GM12878 (cell line): ENCODE measurements around the gene ATF3. TPM values are rescaled to one million over a fixed set of nuclear protein-coding genes. Genes with fewer than 3 reads are reported as not detected.

Source experiments
- CHD4 ChIP-seq: fragments of 200-600 bp; sonication (generic); IDR thresholded peaks from 2 replicates; pipeline ENCODE4 v1.6.1; 2016; ENCODE audit warnings: mild to moderate bottlenecking
- CTCF ChIP-seq, 3 experiments: IDR thresholded peaks in 2 of 3; conservative IDR thresholded peaks in 1 of 3; 2 replicates each; pipeline ENCODE4 v1.5.1; 2011; ENCODE audit warnings: low read depth in 3 of 3, low read length in 3 of 3, mild to moderate bottlenecking in 3 of 3, control low read depth in 2 of 3, moderate library complexity in 2 of 3, inconsistent platforms in 1 of 3, mixed read lengths in 1 of 3; ENCODE audit not compliant: control insufficient read depth in 2 of 3, insufficient read depth in 1 of 3; ENCODE audit errors: extremely low read depth in 1 of 3
- EGR1 ChIP-seq, 2 experiments: IDR thresholded peaks; 1 replicate in 1 of 2; 2 replicates in 1 of 2; pipeline ENCODE4 v1.6.1; 2011 to 2012; ENCODE audit warnings: low read depth in 2 of 2, low read length in 2 of 2, borderline replicate concordance in 1 of 2, mild to moderate bottlenecking in 1 of 2, moderate library complexity in 1 of 2
- GATAD2B ChIP-seq: fragments of 450-650 bp; conservative IDR thresholded peaks from 2 replicates; pipeline ENCODE4 v1.6.1; 2017; ENCODE audit warnings: low read depth, mild to moderate bottlenecking, moderate library complexity
- HDGF ChIP-seq: fragments of 450-650 bp; IDR thresholded peaks from 2 replicates; pipeline ENCODE4 v1.6.1; 2016; ENCODE audit warnings: antibody characterized with exemption
- NBN ChIP-seq: fragments of 450-650 bp; IDR thresholded peaks from 2 replicates; pipeline ENCODE4 v1.6.1; 2016
- PAX8 ChIP-seq: fragments of 450-650 bp; IDR thresholded peaks from 2 replicates; pipeline ENCODE4 v1.6.1; 2017; ENCODE audit warnings: mild to moderate bottlenecking, moderate library complexity
- POLR2AphosphoS2 ChIP-seq: IDR thresholded peaks from 2 replicates; pipeline ENCODE4 v1.6.1; 2011; ENCODE audit warnings: low read depth, mild to moderate bottlenecking, low read length, improper control_type of control experiment, moderate library complexity
- RBBP5 ChIP-seq: fragments of 200-600 bp; sonication (generic); conservative IDR thresholded peaks from 2 replicates; pipeline ENCODE4 v1.6.1; 2016
- SMARCA5 ChIP-seq: fragments of 450-650 bp; IDR thresholded peaks from 2 replicates; pipeline ENCODE4 v1.6.1; 2017; ENCODE audit warnings: mild to moderate bottlenecking
- TBL1XR1 ChIP-seq: IDR thresholded peaks from 2 replicates; pipeline ENCODE4 v1.6.1; 2012; ENCODE audit warnings: low read depth, low read length, improper control_type of control experiment
- TCF3 ChIP-seq: IDR thresholded peaks from 2 replicates; pipeline ENCODE4 v1.6.1; 2012; ENCODE audit warnings: low read depth, mild to moderate bottlenecking, low read length, borderline replicate concordance; ENCODE audit not compliant: insufficient read depth
- WRNIP1 ChIP-seq: IDR thresholded peaks from 2 replicates; pipeline ENCODE4 v1.6.1; 2011; ENCODE audit warnings: low read depth, low read length, improper control_type of control experiment, borderline replicate concordance
- ZBTB40 ChIP-seq: fragments of 450-650 bp; IDR thresholded peaks from 2 replicates; pipeline ENCODE4 v1.6.1; 2016; ENCODE audit warnings: mild to moderate bottlenecking, moderate library complexity, borderline replicate concordance
- ZNF622 ChIP-seq: fragments of 450-650 bp; IDR thresholded peaks from 2 replicates; pipeline ENCODE4 v1.6.1; 2017; ENCODE audit warnings: mild to moderate bottlenecking, inconsistent platforms
- polyA plus RNA-seq, 11 experiments: library from polyadenylated mRNA; depleted of rRNA in 4 of 11; unstranded in 6 of 11; stranded (reverse) in 5 of 11; fragments of >200 nt; fragmentation: Nextera tagmentation in 4 of 11; fragmentation: Illumina TruSeq in 1 of 11; extraction: Ambion mirVana in 4 of 11; extraction: Trizol in 1 of 11; gene quantifications; 1 replicate in 1 of 11; 2 replicates in 10 of 11; pipeline versions ENCODE4 v1.2.1 to v1.2.3, GENCODE V29; 2011 to 2016; ENCODE audit warnings: inconsistent platforms in 2 of 11, missing spikeins in 2 of 11, low read depth in 1 of 11
- total RNA-seq, 4 experiments: library from RNA; depleted of rRNA in 3 of 4; stranded (reverse); fragments of >200 nt in 3 of 4; fragmentation: Illumina TruSeq in 1 of 4; extraction: Trizol in 1 of 4; gene quantifications; 2 replicates each; pipeline versions ENCODE4 v1.2.1 to v1.2.3, GENCODE V29; 2013 to 2021
- TF ChIP-seq, protein P1 (sequence below): fragments of 450-650 bp; IDR thresholded peaks from 2 replicates; pipeline ENCODE4 v1.6.1; 2017; ENCODE audit warnings: borderline replicate concordance
- TF ChIP-seq, protein P2 (sequence below): fragments of 450-650 bp; formaldehyde crosslinking; IDR thresholded peaks from 2 replicates; pipeline ENCODE4 v1.4.0; 2022; ENCODE audit warnings: mild to moderate bottlenecking, moderate library complexity
- TF ChIP-seq, protein P3 (sequence below): fragments of 450-650 bp; IDR thresholded peaks from 2 replicates; pipeline ENCODE4 v1.6.1; 2017; ENCODE audit warnings: low read depth, mild to moderate bottlenecking, moderate library complexity

The ATF3 gene
- total and polyA plus RNA-seq, 10 of the 15 experiments (the other 5 are each of a cell fraction or from before 2014, with no cell fraction given), result 3.0 to 13.9 (median 8.3) TPM

- TF ChIP-seq EGR1 (IDR thresholded peaks at IDR 0.05; ENCODE audit: borderline replicate concordance in 1 of 2, low read depth in 2 of 2, low read length in 2 of 2) (no peak), NBN (no peak), WRNIP1 (no peak), GATAD2B (peak; percentile 43; the same call in 1 of the 2 replicates), PAX8 (no peak), CHD4 (no peak), CTCF (IDR thresholded peaks at IDR 0.05 in 2 of 3, conservative IDR thresholded peaks at IDR 0.05 in 1 of 3; ENCODE audit: control insufficient read depth in 2 of 3, extremely low read depth in 1 of 3, insufficient read depth in 1 of 3, low read depth in 3 of 3, low read length in 3 of 3) (no peak), POLR2AphosphoS2 (peak; percentile 73; the same call in 1 of the 2 replicates), ZNF622 (no peak), TCF3 (peak; percentile 86; the same call in 1 of the 2 replicates), ZBTB40 (no peak), SMARCA5 (no peak), RBBP5 (no peak), TBL1XR1 (0 out of 2 replicates have a peak, but pooled peaks have one; percentile 48), HDGF (no peak; the same call in 1 of the 2 replicates)
- TF ChIP-seq, protein P1, sequence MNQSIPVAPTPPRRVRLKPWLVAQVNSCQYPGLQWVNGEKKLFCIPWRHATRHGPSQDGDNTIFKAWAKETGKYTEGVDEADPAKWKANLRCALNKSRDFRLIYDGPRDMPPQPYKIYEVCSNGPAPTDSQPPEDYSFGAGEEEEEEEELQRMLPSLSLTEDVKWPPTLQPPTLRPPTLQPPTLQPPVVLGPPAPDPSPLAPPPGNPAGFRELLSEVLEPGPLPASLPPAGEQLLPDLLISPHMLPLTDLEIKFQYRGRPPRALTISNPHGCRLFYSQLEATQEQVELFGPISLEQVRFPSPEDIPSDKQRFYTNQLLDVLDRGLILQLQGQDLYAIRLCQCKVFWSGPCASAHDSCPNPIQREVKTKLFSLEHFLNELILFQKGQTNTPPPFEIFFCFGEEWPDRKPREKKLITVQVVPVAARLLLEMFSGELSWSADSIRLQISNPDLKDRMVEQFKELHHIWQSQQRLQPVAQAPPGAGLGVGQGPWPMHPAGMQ, result no peak
- TF ChIP-seq, protein P2, sequence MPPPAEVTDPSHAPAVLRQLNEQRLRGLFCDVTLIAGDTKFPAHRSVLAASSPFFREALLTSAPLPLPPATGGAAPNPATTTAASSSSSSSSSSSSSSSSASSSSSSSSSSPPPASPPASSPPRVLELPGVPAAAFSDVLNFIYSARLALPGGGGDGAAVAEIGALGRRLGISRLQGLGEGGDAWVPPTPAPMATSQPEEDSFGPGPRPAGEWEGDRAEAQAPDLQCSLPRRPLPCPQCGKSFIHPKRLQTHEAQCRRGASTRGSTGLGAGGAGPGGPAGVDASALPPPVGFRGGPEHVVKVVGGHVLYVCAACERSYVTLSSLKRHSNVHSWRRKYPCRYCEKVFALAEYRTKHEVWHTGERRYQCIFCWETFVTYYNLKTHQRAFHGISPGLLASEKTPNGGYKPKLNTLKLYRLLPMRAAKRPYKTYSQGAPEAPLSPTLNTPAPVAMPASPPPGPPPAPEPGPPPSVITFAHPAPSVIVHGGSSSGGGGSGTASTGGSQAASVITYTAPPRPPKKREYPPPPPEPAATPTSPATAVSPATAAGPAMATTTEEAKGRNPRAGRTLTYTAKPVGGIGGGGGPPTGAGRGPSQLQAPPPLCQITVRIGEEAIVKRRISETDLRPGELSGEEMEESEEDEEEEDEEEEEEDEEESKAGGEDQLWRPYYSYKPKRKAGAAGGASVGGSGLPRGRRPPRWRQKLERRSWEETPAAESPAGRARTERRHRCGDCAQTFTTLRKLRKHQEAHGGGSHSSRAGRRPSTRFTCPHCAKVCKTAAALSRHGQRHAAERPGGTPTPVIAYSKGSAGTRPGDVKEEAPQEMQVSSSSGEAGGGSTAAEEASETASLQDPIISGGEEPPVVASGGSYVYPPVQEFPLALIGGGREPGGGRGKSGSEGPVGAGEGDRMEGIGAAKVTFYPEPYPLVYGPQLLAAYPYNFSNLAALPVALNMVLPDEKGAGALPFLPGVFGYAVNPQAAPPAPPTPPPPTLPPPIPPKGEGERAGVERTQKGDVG, result no peak
- TF ChIP-seq, protein P3, sequence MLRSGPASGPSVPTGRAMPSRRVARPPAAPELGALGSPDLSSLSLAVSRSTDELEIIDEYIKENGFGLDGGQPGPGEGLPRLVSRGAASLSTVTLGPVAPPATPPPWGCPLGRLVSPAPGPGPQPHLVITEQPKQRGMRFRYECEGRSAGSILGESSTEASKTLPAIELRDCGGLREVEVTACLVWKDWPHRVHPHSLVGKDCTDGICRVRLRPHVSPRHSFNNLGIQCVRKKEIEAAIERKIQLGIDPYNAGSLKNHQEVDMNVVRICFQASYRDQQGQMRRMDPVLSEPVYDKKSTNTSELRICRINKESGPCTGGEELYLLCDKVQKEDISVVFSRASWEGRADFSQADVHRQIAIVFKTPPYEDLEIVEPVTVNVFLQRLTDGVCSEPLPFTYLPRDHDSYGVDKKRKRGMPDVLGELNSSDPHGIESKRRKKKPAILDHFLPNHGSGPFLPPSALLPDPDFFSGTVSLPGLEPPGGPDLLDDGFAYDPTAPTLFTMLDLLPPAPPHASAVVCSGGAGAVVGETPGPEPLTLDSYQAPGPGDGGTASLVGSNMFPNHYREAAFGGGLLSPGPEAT, result no peak
Observed at GRCh38 chr1:212608392-212608958, at the start of gene ATF3 (continued).
